IMR-90 (cell line): ENCODE measurements around the gene MRPL23. TPM values are rescaled to one million over a fixed set of nuclear protein-coding genes. Genes with fewer than 3 reads are reported as not detected.
A peak's percentile ranks its signal among the peaks of the same experiment; 100 is the strongest.

Experiments
- ATAC-seq: fragments of 200-7000 bp; cut with Tn5 transposase; 2 replicates; pipeline ENCODE4 v1.9.1; 2020; ENCODE audit warnings: low read depth, mild to moderate bottlenecking, moderate library complexity
- BruUV-seq: library from RNA; stranded (reverse); fragments of 400-500 nt; replicated peaks from 2 replicates; lab custom pipeline; 2021; lab: Mats Ljungman, UMichigan
- CTCF ChIA-PET: fragments of 300-600 bp; formaldehyde crosslinking; extraction: SDS; loops from one replicate; lab custom pipeline; 2021; ENCODE audit warnings: antibody characterized with exemption; lab: Yijun Ruan, JAX
- POLR2A ChIA-PET: fragments of 300-600 bp; sonication (Branson Sonifier 250); formaldehyde crosslinking; loops from one replicate; lab custom pipeline; 2022; ENCODE audit warnings: antibody characterized with exemption; ENCODE audit not compliant: unreplicated experiment; lab: Charles Lee
- DNase-seq: peaks from one replicate; pipeline ENCODE4 v3.0.0; 2013
- H2AFZ ChIP-seq: replicated peaks from 2 replicates; pipeline ENCODE3; 2013; ENCODE audit warnings: low read length, mild to moderate bottlenecking; ENCODE audit not compliant: poor library complexity
- H2AK5ac ChIP-seq: 2 replicates; pipeline ENCODE4 v1.6.1; 2013; ENCODE audit warnings: low read depth, low read length, inconsistent platforms
- H2AK9ac ChIP-seq: replicated peaks from 2 replicates; pipeline ENCODE3; 2013; ENCODE audit warnings: mild to moderate bottlenecking, low read depth, low read length, moderate library complexity; ENCODE audit not compliant: poor library complexity
- H2BK120ac ChIP-seq: 2 replicates; pipeline ENCODE4 v1.6.1; 2013; ENCODE audit warnings: low read depth, low read length, inconsistent platforms
- H2BK15ac ChIP-seq: 3 replicates; pipeline ENCODE4 v1.6.1; 2013; ENCODE audit warnings: low read depth, low read length, inconsistent platforms
- H2BK20ac ChIP-seq: 2 replicates; pipeline ENCODE4 v1.6.1; 2013; ENCODE audit warnings: low read depth, mild to moderate bottlenecking, inconsistent platforms, low read length, moderate library complexity
- H2BK5ac ChIP-seq: 2 replicates; pipeline ENCODE4 v1.6.1; 2013; ENCODE audit warnings: mild to moderate bottlenecking, low read depth, low read length, inconsistent platforms; ENCODE audit not compliant: poor library complexity, severe bottlenecking
- H3K14ac ChIP-seq: replicated peaks from 2 replicates; pipeline ENCODE4 v1.6.1; 2013; ENCODE audit warnings: low read depth, low read length, inconsistent platforms
- H3K18ac ChIP-seq: 2 replicates; pipeline ENCODE4 v1.6.1; 2013; ENCODE audit warnings: low read depth, low read length, control low read depth
- H3K23ac ChIP-seq: 2 replicates; pipeline ENCODE4 v1.6.1; 2013; ENCODE audit warnings: low read depth, low read length, inconsistent platforms
- H3K27ac ChIP-seq: 2 replicates; pipeline ENCODE4 v1.5.1; 2013; ENCODE audit warnings: mild to moderate bottlenecking, control low read depth, low read length; ENCODE audit not compliant: insufficient read depth
- H3K27me3 ChIP-seq: 2 replicates; pipeline ENCODE4 v1.6.1; 2013; ENCODE audit warnings: low read length; ENCODE audit not compliant: control insufficient read depth, insufficient read depth
- H3K36me3 ChIP-seq: 2 replicates; pipeline ENCODE4 v1.6.1; 2013; ENCODE audit warnings: low read length, mixed read lengths; ENCODE audit not compliant: control insufficient read depth, insufficient read depth
- H3K4ac ChIP-seq: 2 replicates; pipeline ENCODE4 v1.6.1; 2013; ENCODE audit warnings: low read depth, low read length, inconsistent platforms
- H3K4me1 ChIP-seq: 2 replicates; pipeline ENCODE4 v1.6.1; 2013; ENCODE audit warnings: low read length, mixed read lengths; ENCODE audit not compliant: control insufficient read depth, insufficient read depth
- H3K4me2 ChIP-seq: 2 replicates; pipeline ENCODE4 v1.6.1; 2013; ENCODE audit warnings: low read depth, mild to moderate bottlenecking, control low read depth, low read length, moderate library complexity
- H3K4me3 ChIP-seq: 2 replicates; pipeline ENCODE4 v1.5.1; 2013; ENCODE audit warnings: low read depth, mild to moderate bottlenecking, control low read depth, low read length, moderate library complexity; ENCODE audit not compliant: insufficient read depth
- H3K56ac ChIP-seq: 2 replicates; pipeline ENCODE4 v1.6.1; 2013; ENCODE audit warnings: low read length, inconsistent platforms; ENCODE audit not compliant: insufficient read depth; ENCODE audit errors: extremely low read depth
- H3K79me1 ChIP-seq, 2 experiments: 2 replicates each; pipeline ENCODE4 v1.6.1; 2013; ENCODE audit warnings: low read length in 2 of 2, inconsistent platforms in 1 of 2, low read depth in 1 of 2
- H3K9ac ChIP-seq: 2 replicates; pipeline ENCODE4 v1.6.1; 2013; ENCODE audit warnings: low read depth, low read length, control low read depth
- H3K9me1 ChIP-seq: 2 replicates; pipeline ENCODE4 v1.6.1; 2013; ENCODE audit warnings: low read length, inconsistent platforms; ENCODE audit not compliant: insufficient read depth
- H3K9me3 ChIP-seq: 2 replicates; pipeline ENCODE4 v1.6.1; 2013; ENCODE audit warnings: low read length; ENCODE audit not compliant: control insufficient read depth, insufficient read depth
- H4K20me1 ChIP-seq: 2 replicates; pipeline ENCODE4 v1.6.1; 2013; ENCODE audit warnings: low read length, inconsistent platforms; ENCODE audit not compliant: insufficient read depth
- H4K5ac ChIP-seq: 2 replicates; pipeline ENCODE4 v1.6.1; 2013; ENCODE audit warnings: mild to moderate bottlenecking, low read depth, low read length, control low read depth
- H4K8ac ChIP-seq, 2 experiments: 2 replicates each; pipeline ENCODE4 v1.6.1; 2013; ENCODE audit warnings: low read depth in 2 of 2, low read length in 2 of 2, control low read depth in 1 of 2, inconsistent platforms in 1 of 2
- H4K91ac ChIP-seq: 2 replicates; pipeline ENCODE4 v1.6.1; 2013; ENCODE audit warnings: low read depth, low read length, inconsistent platforms; ENCODE audit not compliant: insufficient read depth
- ELK1 ChIP-seq: fragments of 150-350 bp; IDR thresholded peaks from 2 replicates; pipeline ENCODE4 v1.6.1; 2016; ENCODE audit warnings: low read depth, mild to moderate bottlenecking, low read length, moderate library complexity, borderline replicate concordance
- FOS ChIP-seq: fragments of 150-350 bp; IDR thresholded peaks from 2 replicates; pipeline ENCODE4 v1.6.1; 2016; ENCODE audit warnings: low read depth, low read length
- MAZ ChIP-seq: IDR thresholded peaks from 2 replicates; pipeline ENCODE4 v1.6.1; 2012; ENCODE audit warnings: low read depth, mild to moderate bottlenecking, low read length, improper control_type of control experiment, moderate library complexity, borderline replicate concordance
- NFE2L2 ChIP-seq: fragments of 150-350 bp; IDR thresholded peaks from 2 replicates; pipeline ENCODE4 v1.6.1; 2016; ENCODE audit warnings: low read depth, mild to moderate bottlenecking, low read length
- RCOR1 ChIP-seq: IDR thresholded peaks from 2 replicates; pipeline ENCODE4 v1.6.1; 2012; ENCODE audit warnings: mild to moderate bottlenecking, low read length, improper control_type of control experiment; ENCODE audit not compliant: insufficient replicate concordance
- SMC3 ChIP-seq: fragments of 150-350 bp; IDR thresholded peaks from 2 replicates; pipeline ENCODE4 v1.6.1; 2016; ENCODE audit warnings: low read depth, mild to moderate bottlenecking, antibody characterized with exemption, low read length, moderate library complexity
- WGBS, 2 experiments: methylation state at CpG; one replicate each; pipeline versions ENCODE4 v1.1.5 to v1.1.7; 2013; ENCODE audit warnings: missing lambda C conversion rate in 2 of 2; ENCODE audit not compliant: insufficient read length in 1 of 2; ENCODE audit errors: extremely low coverage in 2 of 2; 5-methylcytosine and 5-hydroxymethylcytosine counted together
- dilution Hi-C: fragments of 300-500 bp; cut with HindIII; formaldehyde crosslinking; loops from one replicate; pipeline ENCODE4 v1.14.3; 2018; ENCODE audit warnings: low sequenced_read_pairs; ENCODE audit not compliant: unreplicated experiment
- in situ Hi-C: fragments of 300-500 bp; cut with MboI; formaldehyde crosslinking; loops from 3 replicates; pipeline ENCODE4 v1.14.3; 2019; ENCODE audit warnings: low sequenced_read_pairs, inconsistent platforms, mixed read lengths
- intact Hi-C: fragments of 100-400 bp; cut with micrococcal nuclease; formaldehyde crosslinking; loops from 2 replicates; pipeline ENCODE4 v1.10.0; 2022
- polyA plus RNA-seq, 3 experiments: library from polyadenylated mRNA; depleted of rRNA; stranded (reverse); fragments of >200 nt; gene quantifications; 2 replicates each; pipeline ENCODE4 v1.2.3, GENCODE V29; 2012; ENCODE audit warnings: low replicate concordance in 1 of 3
- total RNA-seq: library from RNA; depleted of rRNA; stranded (reverse); fragments of >200 nt; gene quantifications from 2 replicates; pipeline ENCODE4 v1.2.3, GENCODE V29; 2012

The MRPL23 gene
- total and polyA plus RNA-seq, 2 of the 4 experiments (the other 2 are of a cell fraction): 68.4 to 114 TPM

- Histone ChIP-seq H3K4me2 (no peak overlapping the region), H4K5ac (no peak overlapping the region), H2AK5ac (no peak overlapping the region), H3K23ac (no peak overlapping the region), H3K27me3 (no peaks in the 10 kb centered on the region), H3K36me3 (no peaks in the 10 kb centered on the region), H4K20me1 (no peaks in the 10 kb centered on the region), H3K27ac (no peak overlapping the region), H3K4me3 (no peak overlapping the region), H3K18ac (no peak overlapping the region), H3K9me1 (no peaks in the 10 kb centered on the region), H2BK20ac (no peak overlapping the region), H2AFZ (no peak overlapping the region), H2BK5ac (no peak overlapping the region), H3K9ac (no peak overlapping the region), H2AK9ac (no peak overlapping the region), H2BK120ac (no peak overlapping the region), H4K8ac (no peak overlapping the region), H3K56ac (no peak overlapping the region), H3K14ac (no peak overlapping the region), H3K9me3 (no peaks in the 10 kb centered on the region), H3K4ac (no peak overlapping the region), H4K91ac (no peak overlapping the region), H3K79me1 (no peaks in the 10 kb centered on the region), H3K4me1 (no peaks in the 10 kb centered on the region), H2BK15ac (no peak overlapping the region)
- CTCF ChIA-PET: interaction anchor here (0.9 to 1.2 kb wide), 3 partner anchors 54 to 254 kb away, joined by 3 to 4 read pairs (median 3); no protein-coding TSS in a partner anchor
- BruUV-seq: no TSS peak
- dilution Hi-C loops: no loop called here
- in situ Hi-C loops: no loop called here
- POLR2A ChIA-PET: no interaction called here
- intact Hi-C loops: no loop called here
- TF ChIP-seq MAZ (no peak), FOS (no peak), RCOR1 (no peak), NFE2L2 (no peak), ELK1 (no peak), SMC3 (no peak)
- WGBS, 2 experiments: no CpG with 5 or more reads among the region's 11 CpGs
- peak; percentile 36; the same call in 1 of the 2 replicates for ATAC-seq
- no peak for DNase-seq
Measured at GRCh38 chr11:1948389-1948788, 1.3 kb downstream of the MRPL23 start.
